Stimulated activated CD8-positive, alpha-beta memory T cell treated with anti-CD3 and anti-CD28 coated beads, Interleukin-15, amount 100 ng/mL, for 48 hours (primary cell): ENCODE measurements around the gene PRKCSH.

Experiments
- DNase-seq, 2 donors: peaks; one replicate each; pipeline ENCODE4 v3.0.0-alpha.2; 2020; ENCODE audit warnings: low read depth in 2 of 2

PRKCSH gene

GRCh38 chr19:11475861-11476260 is 40.4 kb downstream of the PRKCSH start:
- no peak for DNase-seq

- DNase-seq, result no peak
Observed at GRCh38 chr19:11478167-11479089, 43.0 kb downstream of the PRKCSH start.

- peak; percentile 21 to 27 for DNase-seq
Observed at GRCh38 chr19:11479090-11479897, 43.9 kb downstream of the PRKCSH start.

GRCh38 chr19:11479898-11480714 is 44.7 kb downstream of the PRKCSH start:
- DNase-seq, result no peak

GRCh38 chr19:11480715-11481533 is 45.5 kb downstream of the PRKCSH start, which contains the start of gene ELAVL3:
TSS of gene ELAVL3 (minus strand) at chr19:11481046. CDS start at chr19:11480608, 438 bp downstream.
- DNase-seq, result no peak

DNA sequence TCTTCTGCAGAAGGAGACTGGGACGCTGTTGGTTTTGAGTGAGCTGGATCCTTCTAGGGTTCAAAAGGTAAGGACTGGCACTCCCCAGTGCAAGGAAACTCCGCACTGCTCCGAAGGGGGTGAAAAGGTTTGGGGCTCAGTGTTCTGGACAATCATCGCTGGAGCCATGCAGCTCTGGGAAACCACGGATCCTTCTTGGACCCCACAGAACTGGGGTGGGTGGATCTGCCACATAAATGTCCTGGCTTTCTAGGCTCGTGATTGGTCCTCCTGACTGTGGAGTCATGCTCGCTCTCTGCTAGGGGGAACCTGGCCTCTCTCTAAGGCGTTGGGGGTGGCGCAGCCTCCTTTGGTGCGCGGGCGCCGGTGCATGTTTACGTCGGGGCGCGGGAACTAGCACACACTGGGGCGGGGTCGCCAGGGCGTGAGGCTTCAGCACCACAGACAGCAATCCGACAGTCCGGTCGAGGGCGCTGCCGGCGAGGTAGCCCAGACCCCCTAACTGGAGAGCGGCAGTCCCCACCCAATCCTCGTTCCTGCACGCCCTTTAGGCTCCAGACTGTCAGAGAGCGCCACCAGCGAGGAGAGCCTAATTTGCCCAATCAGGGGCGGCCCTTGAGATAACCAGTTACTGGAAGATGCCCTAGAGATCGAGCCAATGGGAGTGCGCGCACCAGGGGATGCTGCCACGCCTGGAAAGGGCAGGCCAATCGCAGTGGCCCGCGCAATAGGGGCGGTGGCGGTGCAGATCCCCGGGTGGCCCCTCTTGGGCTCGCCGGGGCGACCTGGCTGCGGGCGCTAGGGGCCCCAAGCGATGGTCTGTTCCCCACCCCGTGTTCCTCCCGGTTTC is 46.3 kb downstream of the PRKCSH start:
- DNase-seq, result peak; percentile 83 to 89

DNA sequence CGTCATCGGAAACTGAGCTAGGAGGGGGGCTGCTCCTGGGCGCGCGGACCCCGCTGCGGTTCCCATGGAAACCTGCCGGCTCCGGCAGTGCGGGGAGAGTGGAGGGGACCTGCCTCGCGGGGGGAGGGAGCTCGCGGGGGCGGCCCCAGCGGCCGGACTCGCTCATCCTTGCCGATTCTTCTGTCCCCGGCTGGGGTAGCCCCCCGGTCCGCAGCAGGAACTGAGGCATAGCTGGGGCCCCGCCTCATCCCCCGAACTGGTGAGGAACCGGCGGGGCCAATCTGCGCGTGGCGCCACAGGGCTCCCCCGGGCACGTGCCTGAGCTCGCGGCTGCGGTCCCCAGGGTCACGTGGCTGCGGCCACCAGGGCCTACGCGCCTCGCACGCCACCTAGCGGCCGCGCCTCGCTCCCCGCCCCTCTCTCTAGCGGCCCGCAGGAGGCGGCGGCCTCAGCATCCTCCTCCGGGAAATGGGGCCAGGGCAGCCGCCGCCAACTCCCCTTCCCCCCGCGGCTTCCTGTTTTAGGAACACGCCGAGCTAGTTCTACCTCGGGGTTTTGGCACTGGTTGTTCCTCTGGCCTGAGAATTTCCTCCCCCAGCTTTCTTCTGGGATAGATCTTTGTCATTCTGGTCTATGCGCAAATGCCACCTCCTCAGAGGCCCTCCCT is 47.1 kb downstream of the PRKCSH start:
- peak; percentile 80 to 87 for DNase-seq

DNA sequence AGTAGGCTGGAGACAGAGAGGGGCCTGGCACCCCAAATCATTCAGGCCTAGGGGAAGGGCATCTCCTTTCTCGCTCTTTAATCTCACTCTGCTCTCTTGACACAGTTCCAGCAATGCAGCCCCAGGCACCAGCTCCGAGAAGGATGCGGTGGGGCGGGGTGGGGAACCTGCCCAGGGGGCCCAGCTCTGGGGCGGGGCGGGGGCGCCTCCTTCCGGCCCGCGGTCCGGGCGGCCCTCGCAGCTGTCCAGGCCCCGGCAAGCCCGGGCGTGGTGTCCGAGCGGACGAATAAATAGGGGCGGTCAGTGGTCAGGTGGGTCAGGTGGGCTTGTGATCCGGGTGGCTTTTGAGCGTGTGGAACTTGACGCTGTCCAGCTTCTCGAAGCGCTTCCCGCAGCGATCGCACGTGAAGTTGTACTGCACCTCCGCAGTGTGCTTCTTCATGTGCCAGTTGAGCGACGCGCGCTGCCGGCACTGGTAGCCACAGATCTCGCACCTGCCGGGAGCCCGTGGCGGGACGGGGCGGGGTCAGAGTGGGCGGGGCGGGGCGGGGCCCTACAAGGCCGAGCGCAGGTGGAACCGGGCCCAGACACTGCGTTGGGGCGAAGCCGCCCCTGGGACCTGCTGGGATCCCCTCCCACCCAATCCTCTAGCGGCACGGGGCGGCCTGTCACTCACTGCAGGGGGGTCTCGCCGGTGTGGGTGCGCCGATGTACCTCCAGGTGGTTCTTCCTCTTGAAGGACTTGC is 48.1 kb downstream of the PRKCSH start:
- DNase-seq, result no peak

DNA sequence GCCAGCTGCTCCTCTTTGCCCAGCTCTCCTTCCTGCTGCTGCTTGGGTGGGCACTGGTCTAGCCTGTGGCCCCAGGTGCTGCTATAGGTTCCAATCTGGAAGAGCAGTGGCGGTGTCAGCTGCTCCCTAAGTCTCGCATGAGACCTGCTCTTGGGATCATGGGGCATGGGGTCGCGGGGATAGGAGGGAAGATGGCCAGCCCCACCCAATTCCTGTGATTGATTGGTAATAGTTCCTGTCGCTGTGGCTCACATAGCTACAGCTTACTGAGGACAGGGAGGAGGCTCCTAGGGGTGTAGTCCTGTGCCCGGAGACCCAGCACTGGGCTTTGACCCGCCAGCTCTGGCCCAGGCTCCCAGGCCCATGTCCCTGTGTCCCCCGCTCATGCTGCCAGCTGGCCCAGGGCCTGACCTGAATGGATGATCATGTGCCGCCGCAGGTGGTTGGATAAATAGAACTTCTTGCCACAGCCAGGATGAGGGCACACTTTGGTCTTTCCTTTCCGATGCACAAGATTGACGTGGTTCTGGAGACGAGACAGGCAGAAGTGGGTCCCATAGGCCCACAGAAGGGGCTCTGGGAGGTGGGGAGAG is 49.9 kb downstream of the PRKCSH start:
- DNase-seq, result no peak

GRCh38 chr19:11486661-11487503 is 51.4 kb downstream of the PRKCSH start:
- no peak for DNase-seq

DNA sequence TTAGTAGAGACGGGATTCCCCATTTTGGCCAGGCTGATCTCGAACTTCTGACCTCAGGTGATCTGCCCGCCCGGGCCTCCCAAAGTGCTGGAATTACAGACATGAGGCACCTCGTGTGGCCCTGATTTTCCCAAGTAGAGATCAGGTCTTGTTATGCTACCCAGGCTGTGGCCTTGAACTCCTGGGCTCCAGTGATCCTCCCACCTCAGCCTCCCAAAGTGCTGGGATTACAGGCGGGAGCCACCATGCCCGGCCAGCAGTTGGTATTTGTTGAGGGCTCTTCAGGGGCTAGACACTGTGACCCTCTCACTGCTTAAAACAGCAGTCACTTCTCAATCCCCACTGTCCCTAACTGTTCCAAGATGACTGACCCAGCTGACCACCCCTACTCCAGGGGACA is 53.9 kb downstream of the PRKCSH start:
- DNase-seq, result no peak

GRCh38 chr19:11494634-11495285 is 59.3 kb downstream of the PRKCSH start:
- DNase-seq, result no peak

- no peak for DNase-seq
Observed at GRCh38 chr19:11495481-11495880, 60.0 kb downstream of the PRKCSH start.

GRCh38 chr19:11495885-11496284 is 60.5 kb downstream of the PRKCSH start:
- DNase-seq, result no peak

DNA sequence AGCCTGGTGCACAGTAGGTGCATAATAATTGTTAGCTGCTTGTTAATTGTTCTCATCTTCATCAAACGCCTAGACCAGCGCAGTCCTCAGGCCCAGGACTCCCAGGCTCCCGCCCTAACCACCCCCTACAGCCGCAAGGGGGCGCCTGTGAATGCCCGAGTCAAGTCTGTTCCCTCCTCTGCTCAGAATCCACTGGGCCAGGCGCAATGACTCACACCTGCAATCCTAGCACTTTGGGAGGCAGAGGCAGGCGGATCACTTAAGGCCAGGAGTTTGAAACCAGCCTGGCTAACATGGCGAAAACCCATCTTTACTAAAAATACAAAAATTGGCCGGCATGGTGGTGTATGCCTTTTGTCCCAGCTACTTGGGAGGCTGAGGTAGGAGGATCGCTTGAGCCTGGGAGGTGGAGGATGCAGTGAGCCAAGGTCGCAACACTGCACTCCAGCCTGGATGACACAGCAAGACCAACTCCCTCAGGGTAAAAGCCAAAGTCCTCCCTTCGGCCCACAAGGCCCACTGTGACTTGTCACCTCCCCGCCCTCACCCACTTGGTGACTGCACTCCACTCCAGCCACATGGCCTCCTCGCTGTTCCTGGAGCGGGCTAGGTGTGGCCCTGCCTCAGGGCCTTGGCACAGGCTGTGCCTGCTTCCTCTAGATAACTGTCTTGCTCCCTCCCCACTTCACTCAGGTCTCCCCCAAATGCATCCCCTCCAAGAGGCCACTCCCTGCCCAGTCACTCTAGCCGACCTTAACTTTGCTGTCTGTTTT is 61.1 kb downstream of the PRKCSH start:
- peak; percentile 39 to 47 for DNase-seq

DNA sequence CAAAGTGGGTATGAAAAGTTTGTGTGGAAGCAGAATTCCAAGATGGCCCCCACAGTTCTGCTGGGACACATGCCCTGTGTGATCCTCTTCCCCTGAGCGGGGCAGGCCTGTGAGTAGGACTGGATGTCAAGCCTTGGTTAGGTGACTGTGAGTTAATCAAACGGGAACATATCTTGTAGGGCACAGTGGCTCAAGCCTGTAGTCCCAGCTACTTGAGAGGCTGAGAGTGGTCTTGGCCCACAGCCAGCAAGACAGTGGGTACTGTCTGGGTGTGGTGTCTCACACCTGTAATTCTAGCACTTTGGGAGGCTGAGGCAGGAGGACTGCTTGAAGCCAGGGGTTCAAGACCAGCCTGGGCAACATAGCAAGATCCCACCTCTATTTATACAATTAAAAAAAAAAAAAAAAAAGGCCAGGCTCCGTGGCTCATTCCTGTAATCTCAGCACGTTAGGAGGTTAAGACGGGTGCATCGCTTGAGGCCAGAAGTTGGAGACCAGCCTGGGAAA is 63.8 kb downstream of the PRKCSH start:
- no peak for DNase-seq
